ENCODE results near the gene LRRC4C.
A peak's percentile ranks its signal among the peaks of the same experiment; 100 is the strongest.

The LRRC4C gene

GRCh38 chr11:41414771-41415440 is 44.5 kb downstream of the LRRC4C start:
- no peak for DNase-seq (ENCODE audit: low spot score)

- DNase-seq (ENCODE audit: low spot score): no peak
Observed at GRCh38 chr11:41413843-41414242, 45.6 kb downstream of the LRRC4C start.

- DNase-seq (ENCODE audit: low spot score): no peak
Observed at GRCh38 chr11:41405812-41406211, 53.6 kb downstream of the LRRC4C start.

GRCh38 chr11:41404109-41404508 is 55.3 kb downstream of the LRRC4C start:
- no peak for DNase-seq (ENCODE audit: low spot score)

- no peak for DNase-seq (ENCODE audit: low spot score)
Observed at GRCh38 chr11:41403458-41403857, 56.0 kb downstream of the LRRC4C start.

- DNase-seq (ENCODE audit: low spot score): no peak
Observed at GRCh38 chr11:41400819-41401382, 58.6 kb downstream of the LRRC4C start.

GRCh38 chr11:41400124-41400523 is 59.3 kb downstream of the LRRC4C start:
- no peak for DNase-seq (ENCODE audit: low spot score)

- DNase-seq (ENCODE audit: low spot score): no peak
Observed at GRCh38 chr11:41399323-41399722, 60.1 kb downstream of the LRRC4C start.

GRCh38 chr11:41398175-41398574 is 61.3 kb downstream of the LRRC4C start:
- DNase-seq (ENCODE audit: low spot score): no peak

- no peak for DNase-seq (ENCODE audit: low spot score)
Observed at GRCh38 chr11:41394521-41395195, 64.8 kb downstream of the LRRC4C start.

GRCh38 chr11:41392596-41392995 is 66.9 kb downstream of the LRRC4C start:
- no peak for DNase-seq (ENCODE audit: low spot score)

- DNase-seq (ENCODE audit: low spot score): no peak
Observed at GRCh38 chr11:41389623-41390130, 69.8 kb downstream of the LRRC4C start.

GRCh38 chr11:41384329-41384728 is 75.1 kb downstream of the LRRC4C start:
- no peak for DNase-seq (ENCODE audit: low spot score)

GRCh38 chr11:41383768-41384167 is 75.7 kb downstream of the LRRC4C start:
- DNase-seq (ENCODE audit: low spot score): no peak

- DNase-seq (ENCODE audit: low spot score): peak; percentile 41
Observed at GRCh38 chr11:41382927-41383326, 76.5 kb downstream of the LRRC4C start.

GRCh38 chr11:41379084-41379483 is 80.4 kb downstream of the LRRC4C start:
- DNase-seq (ENCODE audit: low spot score): no peak

GRCh38 chr11:41377709-41378394 is 81.6 kb downstream of the LRRC4C start:
- no peak for DNase-seq (ENCODE audit: low spot score)

- DNase-seq (ENCODE audit: low spot score): no peak
Observed at GRCh38 chr11:41351825-41352224, 107.6 kb downstream of the LRRC4C start.

GRCh38 chr11:41346042-41346441 is 113.4 kb downstream of the LRRC4C start:
- no peak for DNase-seq (ENCODE audit: low spot score)

- no peak for DNase-seq (ENCODE audit: low spot score)
Observed at GRCh38 chr11:41334007-41334933, 125.2 kb downstream of the LRRC4C start.

- no peak for DNase-seq (ENCODE audit: low spot score)
Observed at GRCh38 chr11:41333357-41333756, 126.1 kb downstream of the LRRC4C start.

- DNase-seq (ENCODE audit: low spot score): no peak
Observed at GRCh38 chr11:41328324-41328723, 131.1 kb downstream of the LRRC4C start.

Measured in RKO (cell line).